Dedifferentiated amniotic fluid mesenchymal stem cell (primary cell): Measurements from ENCODE around the gene IRX2.

Source experiments
- DNase-seq: peaks from one replicate; pipeline ENCODE4 v3.0.0-alpha.2; 2016; ENCODE audit errors: extremely low spot score

IRX2 gene

DNA sequence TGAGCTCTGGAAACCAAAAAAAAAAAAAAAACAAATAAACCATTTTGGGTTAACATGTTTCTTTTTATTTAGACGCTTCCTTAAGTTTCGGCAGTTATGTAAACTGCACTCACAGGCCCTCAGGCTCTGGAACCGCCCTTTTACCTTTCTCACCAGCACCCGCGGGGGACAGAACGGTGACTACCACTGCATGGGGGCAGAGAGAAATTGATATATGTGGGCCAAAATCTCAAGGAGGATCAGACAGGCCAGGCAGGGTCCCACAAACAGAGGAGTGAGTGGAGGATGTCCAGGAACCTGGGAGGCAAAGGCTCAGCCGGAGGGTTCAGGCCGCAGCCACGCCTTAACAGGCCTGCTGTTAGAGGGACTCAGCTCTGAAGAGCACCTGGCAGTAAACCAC is 54.4 kb downstream of the IRX2 start:
- no peak for DNase-seq
